HEK293 (cell line): ENCODE data around the gene B9D1.

Experiments
- BCL11A ChIP-seq: fragments of 450-650 bp; formaldehyde crosslinking; IDR thresholded peaks from 2 replicates; pipeline ENCODE4 v1.5.1; 2016; ENCODE audit warnings: low read depth, missing biosample characterization, missing genetic modification characterization
- CTCF ChIP-seq: fragments of 450-650 bp; formaldehyde crosslinking; IDR thresholded peaks from 2 replicates; pipeline ENCODE4 v1.5.1; 2016; ENCODE audit warnings: missing biosample characterization, missing genetic modification characterization
- SP2 ChIP-seq: fragments of 450-650 bp; formaldehyde crosslinking; IDR thresholded peaks from 2 replicates; pipeline ENCODE4 v1.5.1; 2016; ENCODE audit warnings: missing biosample characterization, missing genetic modification characterization
- ZBTB49 ChIP-seq: fragments of 450-650 bp; formaldehyde crosslinking; IDR thresholded peaks from 2 replicates; pipeline ENCODE4 v1.5.1; 2016; ENCODE audit warnings: missing biosample characterization, missing genetic modification characterization, low read depth
- ZBTB6 ChIP-seq: fragments of 450-650 bp; formaldehyde crosslinking; IDR thresholded peaks from 2 replicates; pipeline ENCODE4 v1.5.1; 2017; ENCODE audit warnings: missing biosample characterization, missing genetic modification characterization
- ZFP37 ChIP-seq: fragments of 450-650 bp; formaldehyde crosslinking; IDR thresholded peaks from 2 replicates; pipeline ENCODE4 v1.5.1; 2016; ENCODE audit warnings: missing biosample characterization, missing genetic modification characterization
- ZNF211 ChIP-seq: fragments of 450-650 bp; formaldehyde crosslinking; IDR thresholded peaks from 2 replicates; pipeline ENCODE4 v1.5.1; 2016; ENCODE audit warnings: low read depth, missing biosample characterization, missing genetic modification characterization
- ZNF510 ChIP-seq: fragments of 450-650 bp; formaldehyde crosslinking; IDR thresholded peaks from 2 replicates; pipeline ENCODE4 v1.5.1; 2018; ENCODE audit warnings: mild to moderate bottlenecking, missing genetic modification characterization, missing biosample characterization; ENCODE audit not compliant: insufficient replicate concordance
- ZNF555 ChIP-seq: fragments of 450-650 bp; formaldehyde crosslinking; conservative IDR thresholded peaks from 2 replicates; pipeline ENCODE4 v1.5.1; 2017; ENCODE audit warnings: missing biosample characterization, mild to moderate bottlenecking, missing genetic modification characterization, inconsistent platforms
- ZNF704 ChIP-seq: fragments of 450-650 bp; formaldehyde crosslinking; IDR thresholded peaks from 2 replicates; pipeline ENCODE4 v1.5.1; 2016; ENCODE audit warnings: missing biosample characterization, missing genetic modification characterization
- ZNF707 ChIP-seq: fragments of 450-650 bp; formaldehyde crosslinking; IDR thresholded peaks from 2 replicates; pipeline ENCODE4 v1.5.1; 2016; ENCODE audit warnings: missing biosample characterization, missing genetic modification characterization

GRCh38 chr17:19301973-19302372 is 60.5 kb downstream of the B9D1 start:
- TF ChIP-seq SP2 (tag by site-specific recombination), result no peak
- TF ChIP-seq CTCF (tag by site-specific recombination), result no peak
- TF ChIP-seq BCL11A, result no peak
- TF ChIP-seq ZNF707, result no peak
- no peak for TF ChIP-seq ZNF211 (tag by site-specific recombination)
- TF ChIP-seq ZNF704, result no peak
- TF ChIP-seq ZNF510, result no peak
- no peak for TF ChIP-seq ZNF555
- no peak for TF ChIP-seq ZBTB6 (tag by site-specific recombination)
- no peak for TF ChIP-seq ZFP37 (tag by site-specific recombination)
- TF ChIP-seq ZBTB49 (tag by site-specific recombination), result no peak
